Stimulated activated CD8-positive, alpha-beta memory T cell treated with anti-CD3 and anti-CD28 coated beads, Interleukin-15, amount 100 ng/mL, for 24 hours (primary cell): ENCODE measurements around the gene FAM174B.

Source experiments
- DNase-seq: peaks from one replicate; pipeline ENCODE4 v3.0.0-alpha.2; 2020; ENCODE audit warnings: low read depth

Gene FAM174B

GRCh38 chr15:92638709-92639365 is 16.7 kb downstream of the FAM174B start:
- DNase-seq: no peak

- no peak for DNase-seq
These were observed 17.3 kb downstream of the FAM174B start for GRCh38 chr15:92638291-92638708.

- no peak for DNase-seq
These were observed 17.9 kb downstream of the FAM174B start for GRCh38 chr15:92637626-92638025.

GRCh38 chr15:92636908-92637481 is 18.6 kb downstream of the FAM174B start:
- DNase-seq: no peak

- DNase-seq: no peak
These were observed 19.1 kb downstream of the FAM174B start for GRCh38 chr15:92636401-92636907.

- no peak for DNase-seq
These were observed 20.8 kb downstream of the FAM174B start for GRCh38 chr15:92634671-92635201.

- DNase-seq: no peak
These were observed 21.5 kb downstream of the FAM174B start for GRCh38 chr15:92634060-92634459.

- DNase-seq: no peak
These were observed 22.2 kb downstream of the FAM174B start for GRCh38 chr15:92633418-92633817.

GRCh38 chr15:92633001-92633400 is 22.6 kb downstream of the FAM174B start:
- no peak for DNase-seq

- no peak for DNase-seq
These were observed 23.9 kb downstream of the FAM174B start for GRCh38 chr15:92631721-92632120.

GRCh38 chr15:92629975-92630626 is 25.5 kb downstream of the FAM174B start:
- DNase-seq: no peak

- no peak for DNase-seq
These were observed 26.1 kb downstream of the FAM174B start for GRCh38 chr15:92629276-92629974.

- DNase-seq: no peak
These were observed 28.6 kb downstream of the FAM174B start for GRCh38 chr15:92627014-92627413.

GRCh38 chr15:92625251-92625980 is 30.2 kb downstream of the FAM174B start:
- no peak for DNase-seq

- no peak for DNase-seq
These were observed 31.1 kb downstream of the FAM174B start for GRCh38 chr15:92624401-92624991.

GRCh38 chr15:92623435-92623834 is 32.1 kb downstream of the FAM174B start:
- no peak for DNase-seq

- DNase-seq: no peak
These were observed 33.5 kb downstream of the FAM174B start for GRCh38 chr15:92621972-92622533.

- no peak for DNase-seq
These were observed 34.6 kb downstream of the FAM174B start for GRCh38 chr15:92620991-92621390.

GRCh38 chr15:92619145-92620101 is 36.2 kb downstream of the FAM174B start:
- DNase-seq: no peak
